ENCODE measurements around the gene TMEM208.

DNA sequence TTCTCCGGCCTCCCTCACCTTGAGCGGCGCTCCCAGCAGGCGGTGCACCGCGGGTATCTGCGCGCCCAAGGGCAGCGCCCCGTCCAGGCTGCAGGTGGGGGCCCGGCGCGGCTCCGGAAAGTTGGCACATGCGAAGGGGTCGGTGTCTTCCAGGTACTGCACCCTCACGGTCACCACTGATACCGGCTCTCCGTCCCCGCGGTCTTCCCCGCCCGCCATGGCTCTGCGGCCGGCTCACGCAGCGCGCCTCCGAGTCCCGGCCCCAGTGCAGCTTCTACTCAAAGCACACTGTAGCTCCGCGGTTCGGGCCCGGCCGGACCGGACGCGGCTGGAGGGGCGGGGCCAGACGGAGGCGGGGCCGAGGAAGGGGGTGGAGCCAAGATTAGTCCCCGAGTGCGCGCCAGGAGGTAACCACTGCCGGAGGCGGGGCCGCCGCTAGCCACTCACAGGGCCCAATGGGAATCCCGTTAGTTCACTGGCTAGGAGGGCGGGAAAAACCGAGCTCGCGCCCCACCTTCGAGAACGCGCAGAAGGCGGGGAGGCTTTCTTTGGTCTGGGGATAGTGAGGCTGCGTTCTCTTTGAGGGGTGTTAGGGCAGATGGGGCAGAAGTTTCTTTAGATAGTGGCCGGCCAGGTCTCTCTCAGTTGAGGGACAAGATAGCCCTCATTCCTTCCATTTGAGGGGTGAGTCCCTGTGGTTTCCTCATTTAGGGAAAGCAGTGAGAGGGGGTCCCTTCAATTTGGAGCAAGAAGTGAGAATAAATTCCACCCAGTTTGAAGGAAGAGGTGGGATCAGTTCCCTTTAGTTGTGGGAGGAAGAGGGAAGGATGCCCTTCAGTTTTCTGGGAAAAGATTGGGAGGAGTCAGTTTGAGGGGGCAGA lies 20.5 kb downstream of the TMEM208 start, which contains the start of gene FHOD1:
- TF ChIP-seq CTCF (IDR thresholded peaks at IDR 0.05; ENCODE audit: poor library complexity) (no peak), EZH2 (IDR thresholded peaks at IDR 0.05; ENCODE audit: borderline replicate concordance) (no peak), EZH2phosphoT487 (IDR thresholded peaks at IDR 0.05; ENCODE audit: low read depth, severe bottlenecking, unreplicated experiment) (no peak)

All from hepatocyte (in vitro differentiated cells).